HG03354 (cell line): ENCODE data around the gene PPAN.

ENCODE experiments used
- ATAC-seq: cut with Tn5 transposase; IDR thresholded peaks from one replicate; pipeline ENCODE4 v1.9.1; 2021; ENCODE audit warnings: mild to moderate bottlenecking; ENCODE audit not compliant: unreplicated experiment, poor library complexity, severe bottlenecking

The PPAN gene

GRCh38 chr19:10091895-10092641, 14.1 kb upstream of the PPAN start:
- no peak for ATAC-seq

DNA sequence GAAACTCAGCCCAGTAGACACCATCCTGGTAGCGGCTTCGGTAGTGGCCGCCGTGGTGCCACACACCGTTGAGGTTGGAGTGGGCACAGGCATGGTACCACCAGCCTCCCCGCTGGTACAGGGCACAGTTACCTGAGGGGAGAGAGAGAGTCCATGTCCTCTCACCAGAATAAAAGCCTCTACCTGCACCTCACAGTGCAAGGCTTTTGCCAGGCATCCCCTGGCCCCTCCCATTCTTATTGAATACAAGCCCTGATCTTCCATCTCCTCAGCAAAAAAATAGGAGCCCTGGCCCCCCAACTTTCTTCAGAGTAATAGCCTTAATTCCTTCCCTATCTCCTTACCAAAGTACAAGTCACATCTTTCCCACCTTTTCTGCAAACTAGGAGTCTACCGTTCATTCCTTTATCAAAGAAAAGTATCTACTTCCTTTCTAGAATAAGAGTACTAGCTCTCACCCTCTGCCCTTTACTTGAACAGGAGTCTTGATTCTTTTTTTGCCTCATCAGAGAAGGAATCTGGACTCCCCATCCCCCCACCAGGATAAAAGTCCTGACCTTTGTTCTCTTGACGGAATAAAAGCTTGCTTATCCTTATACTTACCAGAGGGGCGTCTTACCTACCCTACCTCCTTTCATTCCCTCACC, 13.4 kb upstream of the PPAN start:
- no peak for ATAC-seq

DNA sequence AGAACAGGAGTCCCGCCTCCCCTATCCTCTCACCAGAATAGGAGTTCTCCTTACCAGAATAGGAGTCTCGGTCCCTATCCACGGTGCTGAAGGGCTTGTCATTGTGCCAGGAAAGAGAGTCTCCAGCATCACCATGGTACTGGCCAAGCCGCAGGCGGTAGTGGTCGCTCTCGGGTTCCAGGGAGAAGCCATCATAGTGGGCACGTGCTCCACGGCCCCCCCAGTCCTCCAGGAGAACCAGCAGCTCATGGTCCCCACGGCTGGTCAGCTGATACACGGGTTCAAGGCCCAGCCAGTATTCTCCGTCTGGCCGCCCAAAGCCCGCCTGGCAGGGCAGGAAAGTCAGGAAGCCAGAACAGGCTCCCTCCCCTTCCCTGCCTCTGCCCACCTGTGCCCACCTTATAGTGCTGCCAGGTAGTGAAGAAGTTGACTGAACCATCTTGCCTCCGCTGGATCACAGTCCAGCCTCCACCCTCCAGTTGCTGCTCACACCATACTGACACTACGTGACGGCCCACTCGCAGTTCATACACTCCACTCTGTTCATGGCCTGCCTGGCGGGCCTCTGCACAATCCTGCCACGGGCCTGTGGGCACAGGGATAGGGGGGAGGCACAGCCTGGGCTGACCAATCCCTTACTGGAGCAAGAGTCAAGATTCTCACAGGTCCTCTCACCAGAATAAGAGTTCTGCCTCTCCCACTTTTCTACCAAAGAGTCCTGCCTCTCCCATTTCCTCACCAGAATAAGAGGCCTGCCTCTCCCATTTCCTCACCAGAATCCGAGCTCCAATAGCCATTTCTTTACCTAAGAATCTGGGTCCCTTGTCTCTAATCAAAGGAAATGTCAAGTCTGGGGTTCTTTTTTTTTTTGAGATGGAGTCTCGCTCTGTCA, 12.6 kb upstream of the PPAN start:
- no peak for ATAC-seq

DNA sequence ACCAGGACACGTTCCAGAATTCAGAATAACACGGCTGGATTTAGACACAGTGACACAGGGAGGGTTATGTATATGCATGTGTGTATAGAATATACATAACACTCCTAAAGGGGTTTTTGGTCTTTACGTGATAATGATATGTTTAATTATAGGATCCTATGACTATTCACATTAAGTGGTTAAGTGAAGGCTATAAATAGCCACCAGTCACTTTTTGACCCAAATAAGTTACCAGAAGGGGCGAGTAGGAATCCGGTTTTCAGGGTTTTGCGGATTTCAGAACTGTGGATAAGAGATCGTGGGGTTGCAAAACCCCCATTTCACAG, 10.6 kb upstream of the PPAN start:
- no peak for ATAC-seq

GRCh38 chr19:10095948-10096614, 10.1 kb upstream of the PPAN start:
- peak; percentile 67 for ATAC-seq

DNA sequence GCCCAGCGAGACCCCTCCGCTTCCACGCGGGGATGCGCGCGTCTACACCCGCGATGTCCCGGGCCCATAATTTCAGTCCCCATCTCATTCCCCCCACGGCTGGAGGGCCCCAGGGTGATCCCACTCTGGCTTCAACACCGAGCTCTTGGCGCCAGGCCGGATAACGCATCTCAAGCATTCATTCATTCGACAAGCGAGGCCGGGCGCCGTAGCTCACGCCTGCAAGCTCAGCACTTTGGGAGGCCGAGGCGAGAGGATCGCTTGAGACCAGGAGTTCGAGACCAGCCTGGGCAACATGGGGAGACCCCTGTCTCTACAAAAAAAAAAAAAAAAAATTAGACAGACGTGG, 9.6 kb upstream of the PPAN start:
- no peak for ATAC-seq

- ATAC-seq = no peak
Measured at GRCh38 chr19:10100163-10100785, 5.9 kb upstream of the PPAN start.

GRCh38 chr19:10102787-10103236, 3.4 kb upstream of the PPAN start:
- no peak for ATAC-seq

DNA sequence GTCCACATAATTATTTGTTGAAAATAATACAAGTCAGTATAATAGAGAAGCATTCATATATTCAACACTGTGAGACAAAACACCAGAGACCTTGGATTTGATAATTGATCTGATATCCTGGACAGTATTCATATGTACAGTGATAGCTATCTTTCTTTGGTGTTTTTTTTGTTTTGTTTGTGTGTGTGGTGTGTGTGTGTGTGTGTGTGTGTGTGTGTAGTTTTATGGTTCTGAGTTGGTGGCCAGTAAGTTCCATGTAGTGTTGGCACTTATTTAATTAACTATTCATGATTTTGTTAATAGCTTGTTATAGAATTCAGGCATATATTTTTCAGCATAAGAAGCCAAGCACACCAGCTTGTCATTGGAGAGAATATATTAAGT, 2.0 kb upstream of the PPAN start:
- no peak for ATAC-seq

- peak; percentile 54 for ATAC-seq
Measured at GRCh38 chr19:10104665-10105508, 1.3 kb upstream of the PPAN start.

DNA sequence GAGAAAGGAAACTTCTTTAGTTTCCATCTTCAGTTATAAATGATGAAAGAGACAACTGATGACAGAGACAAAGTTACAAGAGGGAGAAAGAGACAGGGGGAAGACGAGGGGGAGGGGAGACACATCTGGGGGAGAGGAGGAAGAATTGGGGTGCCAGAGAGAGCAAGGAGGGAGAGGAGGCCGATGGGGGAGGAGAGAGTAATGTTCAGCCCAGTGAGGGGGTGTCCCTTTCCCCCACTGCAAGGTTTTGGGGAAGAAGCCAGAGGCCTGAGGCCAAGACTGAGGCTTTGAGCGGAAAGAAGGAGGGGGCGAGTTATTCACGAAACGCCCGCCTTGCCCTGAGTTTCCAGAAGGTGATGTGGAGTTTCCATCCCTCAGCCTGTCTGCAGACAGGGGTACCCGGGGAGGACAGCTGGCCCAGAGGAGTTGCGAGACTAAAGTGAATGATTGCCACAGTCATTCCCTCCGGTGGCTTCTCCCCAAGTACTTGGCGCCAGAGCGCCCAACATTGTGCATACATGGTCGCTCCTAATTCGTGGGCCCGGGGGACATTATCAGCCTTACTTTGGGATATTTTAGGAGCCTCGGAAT, 558 bp upstream of the PPAN start:
- peak; percentile 22 for ATAC-seq

DNA sequence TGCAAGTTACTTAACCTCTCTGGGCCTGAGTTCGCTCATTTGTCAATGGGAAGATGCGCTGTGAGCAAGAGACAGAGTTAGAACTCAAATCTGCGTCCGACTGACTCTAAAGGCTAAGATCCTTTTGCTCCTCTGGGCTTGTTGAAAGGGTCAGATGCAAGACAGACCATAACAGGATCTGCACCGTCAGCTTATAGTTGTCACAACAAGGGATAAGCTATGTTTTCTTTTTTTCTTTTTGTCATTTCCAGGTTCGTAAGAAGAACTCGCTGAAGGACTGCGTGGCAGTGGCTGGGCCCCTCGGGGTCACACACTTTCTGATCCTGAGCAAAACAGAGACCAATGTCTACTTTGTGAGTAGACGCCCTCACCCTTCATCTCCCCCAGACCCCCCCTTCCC, 1.1 kb downstream of the PPAN start:
- ATAC-seq = no peak

DNA sequence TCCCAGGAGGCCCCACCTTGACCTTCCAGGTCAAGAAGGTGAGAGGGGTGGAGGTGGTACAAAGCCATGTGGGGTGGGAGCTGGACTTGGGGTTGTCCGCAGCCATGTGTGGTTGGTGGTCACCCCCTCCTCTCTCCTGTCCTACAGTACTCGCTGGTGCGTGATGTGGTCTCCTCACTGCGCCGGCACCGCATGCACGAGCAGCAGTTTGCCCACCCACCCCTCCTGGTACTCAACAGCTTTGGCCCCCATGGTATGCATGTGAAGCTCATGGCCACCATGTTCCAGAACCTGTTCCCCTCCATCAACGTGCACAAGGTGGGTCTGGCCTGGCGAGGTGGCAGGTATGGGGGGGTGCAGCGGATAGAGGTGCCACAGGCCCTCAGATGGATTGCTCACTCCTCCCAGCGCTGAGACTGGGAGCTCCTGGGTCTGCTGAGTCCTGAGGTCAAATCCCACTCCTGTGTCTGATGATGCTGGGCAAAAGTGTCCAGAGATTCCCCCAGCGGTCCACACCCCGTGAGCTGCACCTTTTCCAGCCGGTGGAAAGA, 1.7 kb downstream of the PPAN start:
- no peak for ATAC-seq

DNA sequence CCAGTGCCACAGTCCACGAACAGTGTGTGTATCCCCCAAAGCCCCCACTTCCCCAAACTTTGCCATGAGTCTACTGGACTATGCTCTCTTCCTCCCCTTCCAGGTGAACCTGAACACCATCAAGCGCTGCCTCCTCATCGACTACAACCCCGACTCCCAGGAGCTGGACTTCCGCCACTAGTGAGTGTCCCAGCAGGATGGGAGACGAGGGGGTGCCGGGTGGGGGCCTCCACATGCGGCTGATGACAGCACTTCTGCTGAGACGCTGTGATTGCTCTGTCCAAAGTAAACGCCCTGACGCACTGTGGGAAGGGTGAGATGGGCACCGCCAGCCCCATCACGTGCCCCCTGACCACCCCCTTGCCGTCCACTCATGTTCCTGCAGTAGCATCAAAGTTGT, 3.4 kb downstream of the PPAN start:
- ATAC-seq = no peak

DNA sequence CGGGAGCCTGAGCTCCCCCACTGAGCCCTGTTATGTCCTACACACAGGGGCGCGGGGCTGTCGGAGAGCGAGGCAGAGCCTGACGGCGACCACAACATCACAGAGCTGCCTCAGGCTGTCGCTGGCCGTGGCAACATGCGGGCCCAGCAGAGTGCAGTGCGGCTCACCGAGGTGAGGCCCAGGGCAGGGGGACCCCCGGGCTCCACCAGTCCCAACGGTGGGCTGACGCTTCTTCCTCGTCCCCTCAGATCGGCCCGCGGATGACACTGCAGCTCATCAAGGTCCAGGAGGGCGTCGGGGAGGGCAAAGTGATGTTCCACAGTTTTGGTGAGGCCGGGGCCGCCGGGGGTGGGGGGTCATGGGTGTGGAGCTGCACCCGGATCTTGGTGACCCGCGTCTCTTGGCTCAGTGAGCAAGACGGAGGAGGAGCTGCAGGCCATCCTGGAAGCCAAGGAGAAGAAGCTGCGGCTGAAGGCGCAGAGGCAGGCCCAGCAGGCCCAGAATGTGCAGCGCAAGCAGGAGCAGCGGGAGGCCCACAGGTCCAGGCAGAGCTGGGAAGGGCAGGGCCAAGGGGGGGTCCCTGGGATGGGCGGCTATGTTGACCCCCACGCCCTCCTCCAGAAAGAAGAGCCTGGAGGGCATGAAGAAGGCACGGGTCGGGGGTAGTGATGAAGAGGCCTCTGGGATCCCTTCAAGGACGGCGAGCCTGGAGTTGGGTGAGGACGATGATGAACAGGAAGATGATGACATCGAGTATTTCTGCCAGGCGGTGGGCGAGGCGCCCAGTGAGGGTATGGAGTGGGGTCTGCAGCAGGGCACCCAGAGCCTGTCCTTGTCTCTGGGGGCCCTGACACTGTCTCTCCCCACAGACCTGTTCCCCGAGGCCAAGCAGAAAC, 4.2 kb downstream of the PPAN start:
- no peak for ATAC-seq

DNA sequence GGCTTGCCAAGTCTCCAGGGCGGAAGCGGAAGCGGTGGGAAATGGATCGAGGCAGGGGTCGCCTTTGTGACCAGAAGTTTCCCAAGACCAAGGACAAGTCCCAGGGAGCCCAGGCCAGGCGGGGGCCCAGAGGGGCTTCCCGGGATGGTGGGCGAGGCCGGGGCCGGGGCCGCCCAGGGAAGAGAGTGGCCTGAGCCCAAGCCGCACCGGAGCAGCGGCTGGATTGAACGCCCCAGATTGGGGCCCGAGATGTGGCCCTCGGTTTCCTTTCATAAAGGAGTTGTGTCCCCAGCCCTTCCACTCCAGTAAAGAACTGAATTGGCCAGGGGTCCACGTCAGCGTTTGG, 4.8 kb downstream of the PPAN start:
- ATAC-seq = no peak

GRCh38 chr19:10111405-10111811, 5.2 kb downstream of the PPAN start, which contains the start of gene P2RY11:
Gene P2RY11 (plus strand): TSS chr19:10111693. CDS start chr19:10111722, 29 bp downstream.
- no peak for ATAC-seq
